Measurements from ENCODE around the gene GRK5.

Gene GRK5

DNA sequence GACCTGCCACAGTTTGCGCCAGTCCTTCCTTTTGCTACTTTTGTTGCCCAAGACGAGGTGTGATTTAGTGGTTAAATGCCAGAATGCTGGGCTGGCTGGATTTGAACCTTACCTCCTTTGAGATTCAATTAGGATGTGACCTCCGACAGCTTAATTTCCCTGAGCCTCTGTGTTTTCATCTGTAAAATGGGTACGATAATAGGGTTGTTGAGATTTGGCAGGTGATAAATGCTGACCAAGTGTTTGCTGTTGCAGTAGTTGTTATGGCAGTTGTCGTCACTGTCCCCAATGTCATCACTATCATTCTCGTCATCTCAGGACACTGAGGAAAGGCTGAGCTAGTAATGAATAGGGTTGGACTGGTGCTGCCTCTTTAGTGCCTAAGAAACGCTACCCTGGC, 61.1 kb downstream of the GRK5 start:
- H2AFZ ChIP-seq (ENCODE audit: low read depth, low read length): no peak overlapping the region
- H3K79me2 ChIP-seq (ENCODE audit: insufficient read depth, low read length): peaks cover 21% of the 10 kb centered on the region
- no peaks in the 10 kb centered on the region for H3K9me3 ChIP-seq (ENCODE audit: insufficient read depth, low read length, severe bottlenecking)
- H3K27ac ChIP-seq (ENCODE audit: low read length): peak overlapping the region; percentile 88
- H3K36me3 ChIP-seq (ENCODE audit: insufficient read depth, low read length): no peaks in the 10 kb centered on the region
- no peak overlapping the region for H3K4me3 ChIP-seq (ENCODE audit: low read depth in 1 of 2, low read length in 2 of 2)
- H3K4me1 ChIP-seq (ENCODE audit: insufficient read depth, low read length): peaks cover 25% of the 10 kb centered on the region
- H4K20me1 ChIP-seq (ENCODE audit: insufficient read depth, low read length): peaks cover 11% of the 10 kb centered on the region
- no peak overlapping the region for H3K9ac ChIP-seq (ENCODE audit: low read depth, low read length)
- 0 out of 2 replicates have a peak overlapping the region, but pooled peaks have one; percentile 4 for H3K4me2 ChIP-seq (ENCODE audit: insufficient read depth, low read length)
- H3K27me3 ChIP-seq (ENCODE audit: insufficient read depth, low read length, poor library complexity): no peaks in the 10 kb centered on the region
- no peak for TF ChIP-seq EZH2 (IDR thresholded peaks at IDR 0.05; ENCODE audit: borderline replicate concordance, low read depth, low read length, severe bottlenecking)
- TF ChIP-seq, protein P1, sequence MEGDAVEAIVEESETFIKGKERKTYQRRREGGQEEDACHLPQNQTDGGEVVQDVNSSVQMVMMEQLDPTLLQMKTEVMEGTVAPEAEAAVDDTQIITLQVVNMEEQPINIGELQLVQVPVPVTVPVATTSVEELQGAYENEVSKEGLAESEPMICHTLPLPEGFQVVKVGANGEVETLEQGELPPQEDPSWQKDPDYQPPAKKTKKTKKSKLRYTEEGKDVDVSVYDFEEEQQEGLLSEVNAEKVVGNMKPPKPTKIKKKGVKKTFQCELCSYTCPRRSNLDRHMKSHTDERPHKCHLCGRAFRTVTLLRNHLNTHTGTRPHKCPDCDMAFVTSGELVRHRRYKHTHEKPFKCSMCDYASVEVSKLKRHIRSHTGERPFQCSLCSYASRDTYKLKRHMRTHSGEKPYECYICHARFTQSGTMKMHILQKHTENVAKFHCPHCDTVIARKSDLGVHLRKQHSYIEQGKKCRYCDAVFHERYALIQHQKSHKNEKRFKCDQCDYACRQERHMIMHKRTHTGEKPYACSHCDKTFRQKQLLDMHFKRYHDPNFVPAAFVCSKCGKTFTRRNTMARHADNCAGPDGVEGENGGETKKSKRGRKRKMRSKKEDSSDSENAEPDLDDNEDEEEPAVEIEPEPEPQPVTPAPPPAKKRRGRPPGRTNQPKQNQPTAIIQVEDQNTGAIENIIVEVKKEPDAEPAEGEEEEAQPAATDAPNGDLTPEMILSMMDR (IDR thresholded peaks at IDR 0.05; ENCODE audit: borderline replicate concordance, extremely low read depth, low read length, poor library complexity, severe bottlenecking): no peak
- DNase-seq (no peak), ATAC-seq (ENCODE audit: insufficient read depth, low read depth) (no peak)

DNA sequence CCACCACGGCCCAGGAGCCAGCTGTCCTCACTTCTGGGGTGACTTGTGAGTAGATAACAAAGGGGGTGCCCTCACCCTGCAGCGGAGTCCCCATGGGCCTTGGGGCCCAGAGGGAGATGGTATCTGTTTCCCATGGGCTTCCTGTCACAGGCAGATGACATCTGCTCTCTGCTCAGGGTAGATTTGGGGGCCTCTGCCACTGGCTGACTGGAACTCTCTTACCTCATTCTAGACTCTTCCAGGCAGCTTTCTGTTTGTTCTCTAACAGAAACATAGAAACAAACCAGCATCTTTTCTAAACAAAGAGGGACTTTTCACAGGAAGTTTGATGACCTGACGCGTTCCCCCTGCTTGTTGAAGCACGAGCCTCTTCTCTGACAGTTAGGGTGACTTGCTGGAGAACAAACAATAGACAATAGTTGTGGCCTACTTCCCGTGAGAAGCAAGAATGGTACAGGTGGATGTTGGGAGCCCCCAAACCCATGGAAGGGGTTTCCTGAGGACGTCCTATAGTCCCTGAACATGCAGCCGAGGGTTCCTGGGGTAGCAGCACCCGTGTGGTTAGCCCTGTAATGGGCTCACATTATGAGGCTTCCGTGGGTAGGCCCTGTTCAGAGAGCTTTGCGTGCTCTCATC, 61.6 kb downstream of the GRK5 start:
- Histone ChIP-seq H3K4me1 (ENCODE audit: insufficient read depth, low read length) (peaks cover 25% of the 10 kb centered on the region), H3K9ac (ENCODE audit: low read depth, low read length) (peak overlapping the region; percentile 37), H3K79me2 (ENCODE audit: insufficient read depth, low read length) (peaks cover 21% of the 10 kb centered on the region), H3K4me3 (ENCODE audit: low read depth in 1 of 2, low read length in 2 of 2) (no peak overlapping the region), H3K27me3 (ENCODE audit: insufficient read depth, low read length, poor library complexity) (no peaks in the 10 kb centered on the region), H3K27ac (ENCODE audit: low read length) (peak overlapping the region; percentile 88), H3K4me2 (ENCODE audit: insufficient read depth, low read length) (peak overlapping the region; percentile 35), H3K9me3 (ENCODE audit: insufficient read depth, low read length, severe bottlenecking) (no peaks in the 10 kb centered on the region), H4K20me1 (ENCODE audit: insufficient read depth, low read length) (peaks cover 11% of the 10 kb centered on the region), H2AFZ (ENCODE audit: low read depth, low read length) (no peak overlapping the region), H3K36me3 (ENCODE audit: insufficient read depth, low read length) (no peaks in the 10 kb centered on the region)
- peak; percentile 79 for DNase-seq
- peak; percentile 94 for ATAC-seq (ENCODE audit: insufficient read depth, low read depth)
- TF ChIP-seq EZH2 (IDR thresholded peaks at IDR 0.05; ENCODE audit: borderline replicate concordance, low read depth, low read length, severe bottlenecking): no peak
- TF ChIP-seq, protein P1 (IDR thresholded peaks at IDR 0.05; ENCODE audit: borderline replicate concordance, extremely low read depth, low read length, poor library complexity, severe bottlenecking): no peak

DNA sequence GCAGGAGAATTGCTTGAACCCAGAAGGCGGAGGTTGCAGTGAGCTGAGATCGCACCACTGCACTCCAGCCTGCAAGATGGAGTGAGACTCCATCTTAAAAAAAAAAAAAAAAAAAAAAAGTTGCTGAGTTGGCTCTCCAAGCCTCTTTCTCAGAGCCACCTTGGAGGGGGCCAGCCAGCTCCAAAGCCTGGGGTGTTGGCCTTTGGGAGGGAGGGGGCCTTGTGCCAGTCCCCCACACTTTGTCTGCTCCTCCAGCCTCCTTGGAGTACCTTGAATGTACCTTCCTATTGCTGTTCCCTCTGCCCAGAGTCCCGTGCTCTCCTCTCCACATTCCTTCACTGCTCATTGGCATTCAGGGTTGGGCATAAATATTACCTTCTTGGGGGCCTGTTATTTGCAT, 62.4 kb downstream of the GRK5 start:
- peaks cover 19% of the 10 kb centered on the region for H4K20me1 ChIP-seq (ENCODE audit: insufficient read depth, low read length)
- no peak for ATAC-seq (ENCODE audit: insufficient read depth, low read depth)
- DNase-seq: no peak
- peaks cover 21% of the 10 kb centered on the region for H3K79me2 ChIP-seq (ENCODE audit: insufficient read depth, low read length)
- peak overlapping the region; percentile 71 for H3K27ac ChIP-seq (ENCODE audit: low read length)
- H3K9me3 ChIP-seq (ENCODE audit: insufficient read depth, low read length, severe bottlenecking): no peaks in the 10 kb centered on the region
- no peaks in the 10 kb centered on the region for H3K27me3 ChIP-seq (ENCODE audit: insufficient read depth, low read length, poor library complexity)
- peak overlapping the region; percentile 37 for H3K9ac ChIP-seq (ENCODE audit: low read depth, low read length)
- H2AFZ ChIP-seq (ENCODE audit: low read depth, low read length): no peak overlapping the region
- no peak overlapping the region for H3K4me3 ChIP-seq (ENCODE audit: low read depth in 1 of 2, low read length in 2 of 2)
- H3K4me1 ChIP-seq (ENCODE audit: insufficient read depth, low read length): peaks cover 25% of the 10 kb centered on the region
- TF ChIP-seq EZH2 (IDR thresholded peaks at IDR 0.05; ENCODE audit: borderline replicate concordance, low read depth, low read length, severe bottlenecking): no peak
- TF ChIP-seq, protein P1 (IDR thresholded peaks at IDR 0.05; ENCODE audit: borderline replicate concordance, extremely low read depth, low read length, poor library complexity, severe bottlenecking): no peak
- no peaks in the 10 kb centered on the region for H3K36me3 ChIP-seq (ENCODE audit: insufficient read depth, low read length)
- no peak overlapping the region for H3K4me2 ChIP-seq (ENCODE audit: insufficient read depth, low read length)
